Ectodermal cell (in vitro differentiated cells): ENCODE measurements around the gene SARS1. TPM values are rescaled to one million over a fixed set of nuclear protein-coding genes. Genes with fewer than 3 reads are reported as not detected.
"Not testable (repeated sequence)": the region's sequence is repeated elsewhere in the genome, so short reads cannot be mapped to it uniquely, and the experiment has no call there.

Experiments
- H3K27ac ChIP-seq: 2 replicates; pipeline ENCODE4 v1.7.0; 2013; ENCODE audit warnings: mild to moderate bottlenecking, low read depth, low read length; ENCODE audit not compliant: insufficient read depth, poor library complexity, severe bottlenecking
- H3K27me3 ChIP-seq: 2 replicates; pipeline ENCODE4 v1.7.0; 2013; ENCODE audit warnings: mild to moderate bottlenecking, low read length; ENCODE audit not compliant: insufficient read depth, control insufficient read depth, poor library complexity, severe bottlenecking
- H3K36me3 ChIP-seq: one replicate; pipeline ENCODE4 v1.7.0; 2013; ENCODE audit warnings: low read length; ENCODE audit not compliant: control insufficient read depth, insufficient read depth
- H3K4me1 ChIP-seq: one replicate; pipeline ENCODE4 v1.7.0; 2013; ENCODE audit warnings: low read length; ENCODE audit not compliant: control insufficient read depth, insufficient read depth
- H3K4me3 ChIP-seq: 2 replicates; pipeline ENCODE4 v1.7.0; 2013; ENCODE audit warnings: low read depth, low read length, control low read depth; ENCODE audit not compliant: insufficient read depth
- H3K9me3 ChIP-seq: 2 replicates; pipeline ENCODE4 v1.7.0; 2013; ENCODE audit warnings: mild to moderate bottlenecking, low read length, moderate library complexity; ENCODE audit not compliant: control insufficient read depth
- WGBS, 2 experiments: methylation state at CpG; one replicate each; pipeline ENCODE4 v1.1.7; 2013; ENCODE audit warnings: missing lambda C conversion rate in 2 of 2; 5-methylcytosine and 5-hydroxymethylcytosine counted together
- polyA plus RNA-seq, 4 experiments: library from polyadenylated mRNA; stranded (reverse); fragments of 50-300 nt; gene quantifications; one replicate each; pipeline ENCODE4 v1.2.3, GENCODE V29; 2013

Gene SARS1, protein sequence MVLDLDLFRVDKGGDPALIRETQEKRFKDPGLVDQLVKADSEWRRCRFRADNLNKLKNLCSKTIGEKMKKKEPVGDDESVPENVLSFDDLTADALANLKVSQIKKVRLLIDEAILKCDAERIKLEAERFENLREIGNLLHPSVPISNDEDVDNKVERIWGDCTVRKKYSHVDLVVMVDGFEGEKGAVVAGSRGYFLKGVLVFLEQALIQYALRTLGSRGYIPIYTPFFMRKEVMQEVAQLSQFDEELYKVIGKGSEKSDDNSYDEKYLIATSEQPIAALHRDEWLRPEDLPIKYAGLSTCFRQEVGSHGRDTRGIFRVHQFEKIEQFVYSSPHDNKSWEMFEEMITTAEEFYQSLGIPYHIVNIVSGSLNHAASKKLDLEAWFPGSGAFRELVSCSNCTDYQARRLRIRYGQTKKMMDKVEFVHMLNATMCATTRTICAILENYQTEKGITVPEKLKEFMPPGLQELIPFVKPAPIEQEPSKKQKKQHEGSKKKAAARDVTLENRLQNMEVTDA
- polyA plus RNA-seq (2013, experiment 1 of 4): 123 TPM
- polyA plus RNA-seq (2013, experiment 2 of 4): 127 TPM
- 108 TPM for polyA plus RNA-seq (2013, experiment 3 of 4)
- 119 TPM for polyA plus RNA-seq (2013, experiment 4 of 4)

- Histone ChIP-seq H3K9me3 (no peaks in the 10 kb centered on the region), H3K36me3 (no peaks in the 10 kb centered on the region), H3K4me1 (peaks cover 13% of the 10 kb centered on the region), H3K4me3 (peak within 1 kb of the TSS; percentile 98), H3K27ac (peak within 1 kb of the TSS; percentile 84), H3K27me3 (no peaks in the 10 kb centered on the region)
- 0% methylated on average over 64 of the region's 64 CpGs for WGBS, 2 experiments
Measured at GRCh38 chr1:109213824-109214693, at the start of gene SARS1. Gene SARS1 (plus strand): TSS chr1:109213918. CDS start chr1:109213993, 75 bp downstream.

GRCh38 chr1:109164538-109164937 lies 49.2 kb upstream of the SARS1 start:
- Histone ChIP-seq H3K27ac (no peak overlapping the region), H3K36me3 (no peaks in the 10 kb centered on the region), H3K4me3 (no peak overlapping the region), H3K9me3 (no peaks in the 10 kb centered on the region), H3K27me3 (no peaks in the 10 kb centered on the region), H3K4me1 (no peaks in the 10 kb centered on the region)
- WGBS, 2 experiments: 94 to 98% methylated on average over 8 of the region's 8 CpGs

- Histone ChIP-seq H3K27ac (no peak overlapping the region), H3K36me3 (no peaks in the 10 kb centered on the region), H3K4me1 (no peaks in the 10 kb centered on the region), H3K27me3 (no peaks in the 10 kb centered on the region), H3K4me3 (no peak overlapping the region), H3K9me3 (no peaks in the 10 kb centered on the region)
- WGBS, 2 experiments: 88 to 91% methylated on average over 7 of the region's 7 CpGs
Measured at GRCh38 chr1:109167001-109167506, 46.7 kb upstream of the SARS1 start.

- Histone ChIP-seq H3K4me3 (no peak overlapping the region), H3K4me1 (no peaks in the 10 kb centered on the region), H3K27me3 (no peaks in the 10 kb centered on the region), H3K27ac (no peak overlapping the region), H3K36me3 (no peaks in the 10 kb centered on the region), H3K9me3 (no peaks in the 10 kb centered on the region)
- WGBS, 2 experiments: 94 to 97% methylated on average over 6 of the region's 7 CpGs
Measured at GRCh38 chr1:109170035-109170764, 43.5 kb upstream of the SARS1 start.

DNA sequence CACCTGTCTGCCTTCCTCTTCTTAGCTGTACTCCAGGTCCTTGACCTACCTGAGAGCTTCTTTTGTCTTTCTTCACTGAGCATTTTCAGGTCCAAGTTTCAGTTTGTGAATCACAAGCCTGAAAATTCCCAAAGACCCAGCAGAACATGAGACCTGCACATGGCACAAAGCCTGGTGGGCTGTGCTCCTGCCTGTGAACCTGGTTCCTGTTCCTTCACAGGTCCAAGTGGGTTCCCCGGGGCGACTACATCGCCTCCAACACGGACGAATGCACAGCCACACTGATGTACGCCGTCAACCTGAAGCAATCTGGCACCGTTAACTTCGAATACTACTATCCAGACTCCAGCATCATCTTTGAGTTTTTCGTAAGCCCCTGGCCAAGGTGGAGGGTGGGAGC lies 42.1 kb upstream of the SARS1 start:
- H3K27me3 ChIP-seq: no peaks in the 10 kb centered on the region
- no peaks in the 10 kb centered on the region for H3K36me3 ChIP-seq
- H3K4me1 ChIP-seq: no peaks in the 10 kb centered on the region
- 95 to 96% methylated on average over 10 of the region's 10 CpGs for WGBS, 2 experiments
- H3K4me3 ChIP-seq: no peak overlapping the region
- no peak overlapping the region for H3K27ac ChIP-seq
- no peaks in the 10 kb centered on the region for H3K9me3 ChIP-seq

DNA sequence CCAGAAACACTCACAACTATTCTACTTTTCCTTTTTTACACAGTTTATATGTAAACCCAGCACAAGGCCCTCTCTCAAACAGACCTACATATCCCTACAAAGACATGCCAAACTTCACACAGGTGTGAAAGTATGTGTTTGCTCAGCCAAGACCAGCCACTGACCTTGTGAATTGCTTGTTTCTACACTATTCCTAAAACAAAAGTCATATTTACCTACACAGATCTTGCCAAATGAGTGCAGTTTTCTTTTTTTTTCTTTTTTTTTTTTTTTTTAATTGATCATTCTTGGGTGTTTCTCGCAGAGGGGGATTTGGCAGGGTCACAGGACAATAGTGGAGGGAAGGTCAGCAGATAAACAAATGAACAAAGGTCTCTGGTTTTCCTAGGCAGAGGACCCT lies 37.4 kb upstream of the SARS1 start:
- H3K36me3 ChIP-seq, H3K4me3 ChIP-seq, H3K27ac ChIP-seq, H3K4me1 ChIP-seq, H3K27me3 ChIP-seq, H3K9me3 ChIP-seq: not testable (repeated sequence)
- no CpG with 5 or more reads among the region's 1 CpG for WGBS, 2 experiments

DNA sequence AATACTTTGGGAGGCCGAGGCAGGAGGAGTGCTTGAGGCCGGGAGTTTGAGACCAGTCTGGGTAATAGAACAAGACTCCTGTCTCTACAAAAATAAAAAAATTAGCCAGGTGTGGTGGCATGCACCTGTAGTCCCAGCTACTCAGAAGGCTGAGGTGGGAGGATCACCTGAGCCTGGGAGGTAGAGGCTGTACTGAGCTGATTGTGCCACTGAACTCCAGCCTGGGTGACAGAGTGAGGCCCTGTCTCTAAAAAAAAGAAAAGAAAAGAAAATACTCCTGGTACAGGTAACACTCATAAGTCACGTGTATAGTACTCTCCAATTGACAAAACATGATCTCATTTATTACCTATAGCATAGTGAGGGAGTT lies 33.0 kb upstream of the SARS1 start:
- H3K9me3 ChIP-seq, H3K27ac ChIP-seq, H3K36me3 ChIP-seq, H3K27me3 ChIP-seq, H3K4me3 ChIP-seq, H3K4me1 ChIP-seq: not testable (repeated sequence)
- WGBS, 2 experiments: 74 to 97% methylated on average over 2 to 3 of the region's 3 CpGs

GRCh38 chr1:109181085-109181806 lies 32.5 kb upstream of the SARS1 start:
- WGBS, 2 experiments: 45 to 48% methylated on average over 4 of the region's 4 CpGs
- no peak overlapping the region for H3K4me3 ChIP-seq
- H3K9me3 ChIP-seq: no peaks in the 10 kb centered on the region
- no peaks in the 10 kb centered on the region for H3K36me3 ChIP-seq
- H3K4me1 ChIP-seq: no peaks in the 10 kb centered on the region
- no peak overlapping the region for H3K27ac ChIP-seq
- H3K27me3 ChIP-seq: no peaks in the 10 kb centered on the region

- H3K27me3 ChIP-seq: no peaks in the 10 kb centered on the region
- H3K27ac ChIP-seq: no peak overlapping the region
- H3K36me3 ChIP-seq: no peaks in the 10 kb centered on the region
- no peaks in the 10 kb centered on the region for H3K4me1 ChIP-seq
- H3K9me3 ChIP-seq: no peaks in the 10 kb centered on the region
- WGBS, 2 experiments: 70 to 73% methylated on average over 4 of the region's 4 CpGs
- no peak overlapping the region for H3K4me3 ChIP-seq
Measured at GRCh38 chr1:109181807-109182163, 31.9 kb upstream of the SARS1 start.
